Activated CD4-positive, alpha-beta T cell treated with anti-CD3 and anti-CD28 coated beads, Interleukin-2, amount 50 U/mL, for 1 hour (primary cell): ENCODE measurements around the gene ADGRG7.
A peak's percentile ranks its signal among the peaks of the same experiment; 100 is the strongest.
"Not testable (repeated sequence)": the region's sequence is repeated elsewhere in the genome, so short reads cannot be mapped to it uniquely, and the experiment has no call there.

ENCODE experiments used
- DNase-seq: peaks from one replicate; pipeline ENCODE4 v3.0.0-alpha.2; 2020

ADGRG7 gene, protein sequence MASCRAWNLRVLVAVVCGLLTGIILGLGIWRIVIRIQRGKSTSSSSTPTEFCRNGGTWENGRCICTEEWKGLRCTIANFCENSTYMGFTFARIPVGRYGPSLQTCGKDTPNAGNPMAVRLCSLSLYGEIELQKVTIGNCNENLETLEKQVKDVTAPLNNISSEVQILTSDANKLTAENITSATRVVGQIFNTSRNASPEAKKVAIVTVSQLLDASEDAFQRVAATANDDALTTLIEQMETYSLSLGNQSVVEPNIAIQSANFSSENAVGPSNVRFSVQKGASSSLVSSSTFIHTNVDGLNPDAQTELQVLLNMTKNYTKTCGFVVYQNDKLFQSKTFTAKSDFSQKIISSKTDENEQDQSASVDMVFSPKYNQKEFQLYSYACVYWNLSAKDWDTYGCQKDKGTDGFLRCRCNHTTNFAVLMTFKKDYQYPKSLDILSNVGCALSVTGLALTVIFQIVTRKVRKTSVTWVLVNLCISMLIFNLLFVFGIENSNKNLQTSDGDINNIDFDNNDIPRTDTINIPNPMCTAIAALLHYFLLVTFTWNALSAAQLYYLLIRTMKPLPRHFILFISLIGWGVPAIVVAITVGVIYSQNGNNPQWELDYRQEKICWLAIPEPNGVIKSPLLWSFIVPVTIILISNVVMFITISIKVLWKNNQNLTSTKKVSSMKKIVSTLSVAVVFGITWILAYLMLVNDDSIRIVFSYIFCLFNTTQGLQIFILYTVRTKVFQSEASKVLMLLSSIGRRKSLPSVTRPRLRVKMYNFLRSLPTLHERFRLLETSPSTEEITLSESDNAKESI

DNA sequence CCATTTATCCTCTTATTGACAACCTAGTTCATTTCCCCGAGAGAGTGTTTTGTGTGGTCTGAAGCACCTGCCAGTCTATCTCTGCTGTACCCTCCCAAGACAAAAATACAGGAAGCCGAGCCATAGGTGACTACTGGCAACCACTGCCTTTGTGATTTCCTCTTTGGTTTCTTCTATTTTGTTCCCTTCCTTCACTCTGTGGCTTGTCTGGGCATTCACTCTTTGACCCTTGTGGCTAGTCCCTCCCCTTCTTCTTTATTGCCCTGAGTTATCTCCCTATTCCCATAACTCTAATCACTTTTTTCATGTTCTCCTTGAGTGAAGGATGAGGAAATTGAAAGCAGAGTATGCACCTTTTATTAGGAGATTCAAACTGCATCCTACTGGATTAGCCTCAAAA, at the start of gene ADGRG7:
Gene ADGRG7 (plus strand): TSS at position 297 of the 400 bp plus-strand sequence. CDS start 256 bp downstream, outside the sequence.
- no peak for DNase-seq

DNA sequence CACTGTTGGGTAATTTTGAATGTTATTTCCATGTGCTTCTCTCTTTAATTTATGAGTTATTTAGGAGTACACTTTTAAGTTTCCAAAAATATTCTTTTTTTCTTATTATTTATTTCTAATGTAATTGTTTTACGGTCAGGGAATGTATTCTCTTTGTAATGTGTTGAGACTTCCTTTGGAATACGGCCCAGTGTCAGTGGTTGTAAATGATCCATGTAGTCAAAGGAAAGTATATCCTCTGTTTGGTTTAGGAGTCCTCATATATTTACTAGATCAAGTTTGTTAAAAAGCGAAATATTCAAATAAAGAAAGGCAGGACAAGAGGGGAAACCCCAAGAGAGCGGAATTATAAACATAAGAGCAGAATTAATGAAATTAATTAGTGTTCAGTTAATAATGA, 49.0 kb upstream of the ADGRG7 start:
- DNase-seq = no peak

DNA sequence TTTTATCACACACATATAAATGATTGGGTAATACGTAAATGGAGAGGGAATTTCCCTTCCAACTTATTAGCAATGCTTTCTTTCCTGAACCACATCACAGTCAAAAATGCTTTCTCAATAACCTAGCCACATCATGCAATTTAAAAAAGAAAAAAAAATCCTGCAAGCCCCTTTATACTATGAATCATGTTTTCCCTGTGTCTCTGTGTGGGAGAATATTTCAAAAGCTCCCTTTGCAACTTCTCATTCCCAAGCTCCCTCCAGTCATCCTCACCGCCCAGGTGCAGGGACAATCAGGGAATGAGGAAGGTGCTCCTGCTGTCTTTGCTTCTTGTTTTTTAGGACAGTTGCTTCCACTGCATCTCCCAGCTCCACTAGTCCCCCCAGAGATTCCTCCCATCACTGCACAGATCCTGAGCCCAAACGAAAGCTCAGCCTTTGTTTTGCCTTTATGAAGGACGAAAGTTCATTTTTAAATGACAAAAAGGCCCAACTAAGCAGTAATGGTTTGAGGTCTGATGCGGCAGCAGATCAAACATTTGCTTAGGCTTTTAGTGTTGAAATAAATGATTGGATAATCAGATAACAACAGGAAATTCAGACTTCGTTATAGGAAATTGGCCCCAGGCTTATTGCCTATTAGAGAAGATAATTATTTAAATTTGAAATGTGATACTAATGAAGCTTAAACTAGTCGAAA, 47.8 kb upstream of the ADGRG7 start:
- no peak for DNase-seq

DNA sequence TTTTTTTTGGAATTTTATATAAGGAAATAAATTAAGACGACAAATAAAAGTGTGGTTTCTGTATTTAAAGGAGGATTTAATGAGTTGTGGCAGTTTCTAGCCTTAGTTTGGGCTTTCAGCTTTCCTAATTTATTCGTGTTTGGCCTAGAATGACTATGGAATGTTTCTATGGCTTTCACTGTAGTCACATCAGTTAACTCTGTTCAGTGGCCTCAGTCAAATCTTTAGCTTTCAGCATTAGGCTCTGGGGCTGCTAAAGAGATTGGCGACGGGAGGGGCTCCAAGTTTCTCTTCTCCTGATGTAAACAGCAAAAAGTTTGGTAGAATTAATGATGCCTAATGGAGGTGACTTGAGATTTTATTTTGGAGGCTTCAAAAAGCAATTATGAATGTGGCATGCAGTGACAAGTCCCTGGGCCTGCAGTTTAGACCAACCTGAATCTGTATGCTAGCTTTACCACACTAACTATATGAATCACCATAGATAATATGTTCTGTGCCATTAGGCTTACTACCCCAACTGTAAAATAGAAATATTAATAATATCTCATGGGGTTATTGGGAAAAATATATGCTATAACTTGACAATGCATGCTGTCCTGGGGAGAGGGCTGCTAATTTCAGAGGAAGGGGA, 47.1 kb upstream of the ADGRG7 start:
- DNase-seq = no peak

DNA sequence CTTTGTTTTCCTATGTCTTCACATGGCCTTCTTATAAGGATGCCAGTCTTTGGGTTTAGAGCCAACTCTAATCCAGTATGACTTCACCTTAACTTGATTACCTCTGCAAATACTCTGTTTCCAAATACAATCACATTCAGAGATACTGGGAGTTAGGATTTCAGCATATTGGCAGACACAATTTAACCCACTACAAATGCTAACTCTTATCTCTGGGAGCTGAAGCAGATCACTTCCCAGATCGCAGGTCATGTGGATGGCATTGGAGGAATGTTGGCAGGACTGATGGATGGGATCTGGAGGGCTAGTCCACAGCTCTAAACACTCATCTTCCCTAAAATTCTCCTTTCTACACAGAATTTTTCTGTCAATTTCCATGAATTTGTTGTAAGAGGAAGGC, 46.2 kb upstream of the ADGRG7 start:
- no peak for DNase-seq

DNA sequence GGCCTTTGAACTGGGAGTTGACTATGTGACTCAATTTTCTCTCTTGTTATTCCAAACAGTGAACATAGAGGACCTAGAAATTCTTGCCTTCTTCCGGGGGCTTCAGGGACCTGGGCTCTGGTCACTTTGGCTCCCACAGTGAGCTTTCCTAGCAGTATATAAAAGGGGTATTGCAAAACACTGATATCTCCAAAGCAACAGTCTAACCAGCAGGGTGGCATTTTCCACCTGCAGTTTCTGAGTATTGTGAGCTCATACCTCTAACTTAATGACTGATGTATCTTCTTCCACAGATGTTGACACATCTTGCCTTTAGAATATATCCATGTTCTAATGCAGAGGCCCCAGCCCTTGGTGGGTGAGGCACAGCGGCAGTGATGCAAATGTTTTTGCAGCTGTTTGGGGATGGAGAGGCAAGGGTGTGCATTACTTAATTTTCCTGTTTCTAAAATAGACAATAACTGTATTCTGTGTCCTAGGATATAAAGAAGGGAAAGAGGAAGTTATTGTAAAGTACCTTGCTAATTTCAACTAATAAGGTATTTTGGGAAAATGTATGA, 45.7 kb upstream of the ADGRG7 start:
- no peak for DNase-seq

DNA sequence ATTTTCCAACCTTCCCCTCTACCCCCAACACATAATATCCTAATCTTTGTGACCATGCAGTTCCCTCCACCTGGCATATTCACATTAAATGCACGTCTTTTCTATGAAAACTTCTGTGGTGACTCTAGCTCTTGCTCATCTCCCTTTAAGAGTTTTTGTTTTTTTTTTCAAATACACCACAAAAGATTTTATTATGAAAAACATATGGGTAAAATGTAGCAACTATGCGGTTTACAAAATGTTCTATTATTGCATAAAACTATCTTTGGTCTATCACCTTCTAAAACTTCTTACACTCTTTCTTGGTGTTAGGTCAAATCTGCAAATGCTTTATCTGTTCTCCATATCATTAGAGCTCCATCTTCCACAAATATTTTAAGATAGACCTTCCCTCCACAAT, 38.6 kb upstream of the ADGRG7 start:
- no peak for DNase-seq

DNA sequence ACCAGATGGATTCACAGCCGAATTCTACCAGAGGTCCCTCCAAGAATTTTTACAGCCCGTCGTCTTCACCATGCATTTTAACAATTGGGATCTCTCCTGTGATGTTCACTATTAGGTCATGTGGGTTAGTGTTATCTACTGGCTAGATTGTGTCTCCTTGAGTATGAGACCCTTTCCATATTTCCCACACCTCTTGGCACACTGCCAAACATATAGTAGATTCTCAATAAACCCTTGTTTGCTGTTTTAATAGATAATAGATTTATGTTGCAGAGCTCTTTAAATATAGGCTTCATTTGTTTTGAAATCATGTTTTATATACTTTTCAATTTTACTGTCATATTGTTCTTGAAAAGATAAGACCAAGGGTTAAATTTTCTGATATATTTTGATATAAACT, 34.9 kb upstream of the ADGRG7 start:
- no peak for DNase-seq

DNA sequence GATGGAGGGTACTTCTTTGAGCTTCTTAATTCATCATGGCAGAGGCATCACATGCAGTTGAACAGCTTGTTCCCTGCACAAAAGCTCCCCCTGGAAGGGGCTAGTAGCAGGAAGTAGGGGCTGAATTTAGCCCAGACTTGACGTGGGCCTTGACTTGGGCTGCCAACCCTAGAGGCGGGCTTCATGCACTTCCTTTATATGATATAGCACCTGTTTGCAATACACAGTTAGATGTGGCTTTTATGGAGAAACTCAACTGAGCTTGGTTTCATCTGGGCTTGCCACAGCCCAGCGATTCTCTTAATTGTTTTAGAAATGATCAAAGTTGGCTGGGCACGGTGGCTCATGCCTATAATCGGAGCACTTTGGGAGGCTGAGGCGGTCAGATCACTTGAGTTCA, 33.7 kb upstream of the ADGRG7 start:
- no peak for DNase-seq

DNA sequence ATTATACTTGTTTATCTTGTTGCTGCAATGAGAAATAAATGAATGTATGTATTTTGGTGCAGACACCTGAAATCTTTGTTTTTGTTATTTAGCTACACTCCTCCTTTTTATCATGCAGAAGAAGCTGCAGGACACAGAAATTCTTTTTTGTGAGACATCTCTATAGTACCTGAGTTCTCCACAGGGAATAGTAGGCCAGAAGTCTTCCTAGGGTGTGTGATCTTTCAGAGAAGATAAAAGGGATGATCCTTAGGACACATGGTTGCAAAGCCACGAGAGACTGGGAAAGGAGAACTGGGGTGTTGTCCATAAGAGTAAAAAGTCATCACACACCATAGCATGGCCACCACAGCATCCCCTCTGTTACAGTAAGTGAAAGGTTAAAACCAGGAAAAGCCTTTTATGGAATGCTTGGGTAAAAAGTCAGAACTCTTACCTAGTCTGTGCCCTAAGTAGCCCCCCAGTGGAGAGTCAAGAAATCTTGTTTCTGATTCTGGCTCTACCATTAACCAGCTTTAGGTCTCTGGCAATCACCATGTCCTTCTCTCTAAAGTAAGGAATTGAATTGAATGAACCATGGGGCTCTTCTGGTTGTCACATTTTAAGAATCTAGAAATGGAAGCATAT, 31.9 kb upstream of the ADGRG7 start:
- DNase-seq = no peak

DNA sequence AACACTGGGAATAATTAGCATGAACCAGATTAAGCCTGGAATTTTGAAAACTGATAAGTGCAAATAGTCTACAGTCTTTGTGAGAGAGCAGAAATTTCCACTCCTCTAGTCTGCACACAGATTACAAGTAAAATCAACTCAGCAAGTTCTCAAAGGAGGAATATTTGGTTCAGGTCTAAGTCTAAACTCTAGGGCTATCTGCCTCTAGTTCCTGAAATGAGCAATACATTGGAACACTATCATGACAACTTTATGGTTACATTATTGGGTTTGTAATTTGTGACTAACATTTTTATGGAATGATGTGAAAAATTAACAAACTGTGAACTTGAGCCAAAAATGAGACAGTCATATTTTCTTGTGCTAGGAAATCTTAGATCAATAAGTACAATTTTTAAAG, 30.8 kb upstream of the ADGRG7 start:
- DNase-seq = no peak

DNA sequence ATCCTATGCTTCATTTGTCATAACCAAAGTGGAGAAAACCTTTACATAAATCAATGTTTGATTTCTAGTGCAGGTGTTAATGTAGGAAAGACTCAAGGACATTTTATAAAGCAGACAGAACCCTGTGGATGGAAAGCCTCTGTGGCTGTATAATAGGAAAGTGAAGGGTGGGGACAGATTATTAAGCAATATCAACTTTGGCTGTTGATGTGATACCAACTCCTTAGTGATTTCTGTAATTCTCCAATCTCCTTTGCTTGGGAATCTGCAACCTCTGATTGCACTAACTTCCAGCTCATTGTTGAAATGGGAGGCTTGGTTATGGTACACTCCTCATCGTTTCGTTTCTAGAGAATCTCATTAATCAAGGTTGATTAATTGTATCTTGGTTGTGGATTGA, 29.3 kb upstream of the ADGRG7 start:
- DNase-seq = no peak

DNA sequence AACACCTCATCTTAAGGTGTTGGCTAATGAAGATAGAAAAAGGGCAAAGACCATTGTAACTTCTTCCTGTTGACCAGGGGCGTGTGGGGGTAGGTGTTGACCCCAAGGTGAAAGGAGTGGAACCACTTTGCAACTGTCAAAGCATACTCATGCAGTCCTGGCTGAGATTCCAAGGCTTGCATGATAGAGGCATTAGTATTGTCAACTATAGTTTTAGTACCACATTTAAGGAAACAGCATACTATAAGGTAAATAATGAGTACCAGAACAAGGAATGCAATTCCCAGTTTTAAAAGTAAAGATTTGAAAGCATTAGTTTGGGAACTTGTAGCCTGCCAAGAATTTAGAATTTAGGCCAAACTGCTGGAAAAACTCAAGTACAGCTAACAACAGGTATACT, 27.8 kb upstream of the ADGRG7 start:
- DNase-seq = no peak

DNA sequence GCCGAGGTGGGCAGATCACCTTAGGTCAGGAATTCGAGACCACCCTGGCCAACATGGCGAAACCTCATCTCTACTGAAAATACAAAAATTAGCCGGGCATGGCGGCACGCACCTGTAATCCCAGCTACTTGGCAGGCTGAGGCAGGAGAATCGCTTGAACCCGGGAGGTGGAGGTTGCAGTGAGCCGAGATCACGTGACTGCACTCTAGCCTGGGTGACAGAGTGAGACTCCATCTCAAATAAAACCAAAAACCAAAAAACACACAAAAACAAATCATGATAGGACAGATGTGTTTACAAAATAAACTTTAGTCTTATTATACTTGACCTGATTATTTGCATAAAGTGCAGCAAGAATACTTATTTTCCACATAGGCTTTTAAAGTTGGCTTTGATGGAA, 27.2 kb upstream of the ADGRG7 start:
- not testable (repeated sequence) for DNase-seq

DNA sequence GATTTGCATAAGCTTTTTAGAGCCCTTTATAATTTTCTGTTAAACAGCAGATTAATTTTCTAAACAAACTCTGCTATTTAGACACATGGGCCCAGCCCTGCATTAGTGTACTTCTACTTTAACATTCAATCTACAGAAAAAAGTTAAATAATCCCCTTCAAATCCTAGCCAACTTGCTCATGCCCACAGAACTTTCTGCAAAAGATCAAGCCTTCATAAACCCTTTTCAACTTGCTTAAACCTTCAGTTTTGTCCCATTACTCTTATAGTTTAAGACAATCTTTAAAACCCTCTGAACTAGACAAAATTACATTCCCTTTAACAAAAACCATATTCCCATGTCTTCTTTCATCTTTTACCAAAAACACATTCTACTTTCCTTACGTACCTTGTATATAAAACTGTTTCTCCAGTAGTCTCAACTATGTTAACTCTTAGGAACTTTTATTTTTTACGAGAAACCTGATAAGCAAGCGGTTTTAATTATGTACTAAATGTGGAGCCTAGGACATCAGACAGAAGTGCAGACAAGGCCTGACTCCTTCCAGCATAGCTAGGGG, 25.2 kb upstream of the ADGRG7 start:
- DNase-seq = no peak

DNA sequence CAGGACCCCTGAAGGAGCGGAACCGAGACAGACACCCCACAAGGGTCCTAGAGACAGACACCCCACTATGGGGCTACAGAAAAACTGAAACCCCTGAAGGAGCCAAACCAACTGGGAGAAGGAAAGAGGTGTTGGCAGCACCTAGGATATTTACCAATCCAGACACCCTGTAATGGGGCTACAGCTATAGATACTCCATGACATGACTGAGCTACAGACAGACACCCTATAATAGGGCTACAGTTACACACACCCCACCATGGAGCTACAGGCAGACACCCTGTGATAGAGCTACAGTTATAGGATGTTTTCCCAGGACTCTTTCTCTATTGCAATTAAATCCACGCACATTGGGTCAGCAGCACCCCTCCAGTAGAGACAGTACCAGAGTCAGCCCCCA, 22.6 kb upstream of the ADGRG7 start:
- no peak for DNase-seq

DNA sequence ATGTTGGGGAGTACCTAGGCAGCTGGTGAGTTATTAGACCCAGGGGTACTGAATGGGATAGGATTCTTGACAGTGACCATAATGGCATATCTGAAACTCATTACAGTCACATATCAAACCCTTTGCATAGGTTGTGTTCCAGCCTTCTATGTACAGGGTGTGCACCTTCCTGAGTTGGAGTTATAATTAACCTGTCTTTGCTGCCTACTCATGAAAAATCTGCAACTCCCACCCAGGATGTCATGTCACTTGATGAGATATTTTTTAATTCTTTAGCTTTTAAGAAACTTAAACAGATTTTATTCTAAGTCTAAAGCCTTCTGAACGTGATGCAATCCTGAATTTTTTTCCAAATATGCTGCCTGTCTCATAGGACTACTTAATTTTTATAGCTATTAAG, 21.1 kb upstream of the ADGRG7 start:
- no peak for DNase-seq

DNA sequence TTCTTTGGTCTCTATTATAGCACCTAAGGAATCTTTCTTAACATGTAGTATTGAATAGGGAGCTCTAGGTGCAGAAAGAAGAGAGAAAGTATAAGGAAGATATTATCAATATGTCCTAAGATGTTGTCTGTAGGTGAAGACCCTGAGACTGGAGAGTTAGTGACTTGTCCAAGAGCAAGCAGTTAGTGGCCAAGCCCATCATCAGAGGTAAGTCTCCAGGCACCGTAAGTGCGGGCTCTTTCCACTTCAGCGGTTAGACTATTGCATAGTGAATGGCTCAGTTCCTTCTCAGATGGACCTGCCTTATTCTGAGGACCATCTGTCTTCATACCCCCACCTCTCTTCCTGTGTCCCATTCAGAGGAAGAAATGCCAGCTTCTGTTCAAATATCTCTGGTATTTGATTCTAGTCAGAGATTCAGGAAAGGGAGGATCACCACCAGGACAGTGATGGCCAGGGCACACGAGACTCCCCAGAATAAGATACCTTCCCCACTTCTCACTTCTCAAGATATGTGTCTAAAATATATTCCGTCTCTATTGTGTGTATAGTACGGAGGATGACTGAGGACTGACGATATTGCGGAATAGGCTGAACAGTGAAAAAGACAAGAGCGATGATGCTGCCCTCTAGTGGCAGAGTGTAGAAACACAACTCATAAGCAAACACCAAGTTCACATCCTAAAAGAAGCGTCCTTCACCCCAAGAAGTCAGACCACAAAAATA, 19.1 kb upstream of the ADGRG7 start:
- peak; percentile 51 for DNase-seq

DNA sequence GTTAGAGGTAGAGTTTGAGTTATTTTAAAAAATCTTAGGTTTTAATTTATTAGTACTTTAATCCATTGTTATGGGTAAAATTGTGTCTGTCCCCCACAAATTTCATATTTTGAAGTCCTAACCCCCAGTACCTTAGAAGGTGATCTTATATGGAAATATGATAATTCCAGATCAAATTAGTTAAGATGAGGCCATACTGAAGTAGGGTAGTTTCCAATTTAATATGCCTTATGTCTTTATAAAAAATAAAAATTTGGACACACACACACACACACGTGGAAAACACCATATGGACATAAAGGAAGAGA, 18.6 kb upstream of the ADGRG7 start:
- DNase-seq = no peak

DNA sequence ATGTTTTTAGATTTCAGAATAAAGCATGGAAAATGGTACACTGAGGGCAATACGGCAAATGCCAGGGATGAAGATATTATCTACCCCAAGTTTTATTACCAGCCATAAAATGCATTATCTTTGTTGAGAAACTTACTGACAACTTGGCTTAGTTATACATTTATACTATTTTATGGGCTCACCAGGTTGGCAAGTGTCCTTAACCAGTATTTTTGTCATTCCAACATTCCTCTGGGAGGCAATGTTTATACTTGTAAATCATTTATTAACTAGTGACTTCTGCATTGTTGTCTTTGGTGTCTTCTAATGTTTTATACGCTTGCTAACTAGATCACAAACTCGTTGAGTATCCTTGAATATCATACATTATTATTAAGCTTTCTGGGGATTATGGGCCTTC, 18.0 kb upstream of the ADGRG7 start:
- DNase-seq = no peak

DNA sequence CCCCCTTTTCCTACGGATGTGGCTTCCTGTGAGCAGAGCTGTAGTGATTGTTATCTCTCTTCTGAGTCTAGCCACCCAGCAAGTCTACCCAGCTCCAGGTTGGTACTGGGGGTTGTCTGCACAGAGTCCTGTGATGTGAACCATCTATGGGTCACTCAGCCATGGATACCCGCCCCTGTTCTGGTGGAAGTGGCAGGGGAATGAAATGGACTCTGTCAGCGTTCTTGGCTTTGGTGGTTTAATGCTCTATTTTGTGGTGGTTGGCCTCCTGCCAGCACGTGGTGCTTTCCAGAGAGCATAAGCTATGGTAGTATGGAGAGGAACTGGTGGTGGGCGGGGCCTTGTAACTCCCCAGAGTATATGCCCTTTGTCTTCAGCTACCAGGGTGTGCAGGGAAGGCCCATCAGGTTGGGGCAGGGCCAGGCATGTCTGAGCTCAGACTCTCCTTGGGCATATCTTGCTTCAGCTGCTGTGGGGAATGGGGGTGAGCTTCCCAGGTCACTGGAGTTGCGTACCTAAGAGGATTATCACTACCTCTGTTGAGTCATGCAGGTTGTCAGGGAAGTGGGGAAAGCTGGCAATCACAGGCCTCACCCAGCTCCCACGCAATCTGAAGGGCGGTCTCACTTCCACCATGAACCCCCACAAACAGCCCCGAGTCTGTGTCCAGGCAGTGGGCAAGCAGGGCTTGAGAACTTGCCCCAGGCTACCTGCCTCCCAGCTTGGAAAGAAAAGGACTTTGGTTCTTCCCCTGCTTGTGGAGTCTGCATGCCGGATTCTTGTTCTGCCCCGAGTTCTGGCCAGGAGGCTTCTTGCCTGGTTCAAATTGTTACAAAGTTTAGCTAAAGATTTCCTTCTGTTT, 9.0 kb upstream of the ADGRG7 start:
- no peak for DNase-seq
